Measurements from ENCODE around the gene RNF125.

Gene RNF125

DNA sequence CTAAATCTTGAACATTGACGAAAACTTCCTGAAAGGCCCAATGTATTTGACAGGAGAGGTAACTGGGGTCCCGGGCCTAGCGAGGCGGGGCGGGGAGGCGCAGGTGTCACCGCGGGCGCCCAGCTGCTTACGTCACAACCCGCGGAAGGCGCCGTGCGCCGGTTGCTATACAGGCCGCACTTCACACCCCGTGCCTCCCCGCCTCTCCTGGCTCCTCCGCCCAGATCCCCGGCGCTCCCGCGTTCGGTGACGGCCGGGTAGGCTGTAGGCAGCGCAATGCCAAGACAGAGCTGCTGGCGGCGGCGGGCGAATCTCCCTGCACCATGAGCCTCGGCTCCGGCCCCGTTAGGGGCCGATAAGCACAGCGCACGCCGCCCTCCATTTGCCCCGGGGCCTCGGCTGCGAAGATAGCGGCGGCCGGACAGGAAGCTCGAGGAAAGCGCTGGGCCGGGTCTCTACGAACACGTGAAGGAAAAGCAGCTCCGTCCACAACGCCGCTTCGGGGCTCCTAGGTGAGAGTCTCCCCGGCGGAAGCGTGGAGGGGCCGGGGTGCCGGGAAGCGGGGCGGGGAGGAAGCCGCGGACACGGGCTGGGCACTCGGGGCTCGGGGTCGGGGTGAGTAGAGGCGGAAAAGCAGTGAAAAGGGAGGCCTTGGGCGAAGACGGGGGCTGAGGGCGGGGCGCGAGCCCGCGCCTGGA is 73.2 kb downstream of the RNF125 start, which contains the start of gene RNF138:
TSS of gene RNF138 (plus strand) at position 151 of the 698 bp plus-strand sequence. CDS start 903 bp downstream, outside the sequence.
- FAIRE-seq: no peak

DNA sequence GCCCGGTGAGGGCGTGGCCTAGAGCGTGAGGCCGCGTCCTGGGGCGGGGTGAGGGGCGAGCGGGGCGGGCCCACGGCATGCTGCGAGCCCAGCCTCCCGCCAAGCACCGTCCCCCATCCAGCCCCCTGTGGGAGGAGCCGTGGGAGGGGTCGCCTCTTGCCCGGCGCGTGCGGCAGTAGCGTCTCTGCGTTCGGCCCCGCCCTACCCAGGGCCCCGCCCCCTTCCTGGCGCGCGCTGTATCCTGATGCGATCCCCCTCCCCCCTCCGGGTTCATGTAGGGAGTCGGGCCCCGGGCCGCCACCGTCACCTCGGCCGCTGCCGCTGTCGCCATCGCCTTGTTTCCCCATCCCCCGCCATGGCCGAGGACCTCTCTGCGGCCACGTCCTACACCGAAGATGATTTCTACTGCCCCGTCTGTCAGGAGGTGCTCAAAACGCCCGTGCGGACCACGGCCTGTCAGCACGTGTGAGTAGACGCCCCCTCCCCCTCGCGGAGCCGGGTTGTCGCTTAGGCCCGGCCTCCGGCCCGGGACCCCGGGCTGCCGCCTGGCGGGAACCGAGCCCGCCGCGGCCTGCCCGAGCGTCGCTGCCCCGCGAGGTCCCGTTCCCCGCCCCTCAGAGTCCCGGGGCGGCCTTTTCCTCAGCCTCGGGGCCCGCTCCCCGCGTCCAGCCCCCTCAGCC is 73.9 kb downstream of the RNF125 start:
- FAIRE-seq: no peak

DNA sequence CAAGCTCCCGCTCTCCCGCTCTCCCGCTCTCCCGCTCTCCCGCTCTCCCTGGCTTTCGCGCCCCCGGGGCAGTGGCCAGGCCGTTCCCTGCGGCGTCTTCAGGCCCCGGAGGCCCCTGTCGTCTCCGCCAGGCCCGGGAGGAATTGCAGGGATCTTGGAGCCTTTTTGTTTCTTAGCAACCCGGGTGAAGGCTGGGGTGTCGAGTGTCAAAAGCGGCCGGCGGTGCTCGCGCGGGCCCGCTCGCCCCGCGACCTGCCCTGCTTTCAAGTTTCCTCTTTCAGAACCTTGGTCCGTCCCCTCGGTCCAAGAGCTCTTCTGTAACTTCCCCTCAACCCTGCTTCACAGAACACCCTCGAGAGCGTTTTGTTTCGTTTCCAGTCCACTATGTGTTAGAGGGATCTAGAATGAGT is 74.5 kb downstream of the RNF125 start:
- no peak for FAIRE-seq

DNA sequence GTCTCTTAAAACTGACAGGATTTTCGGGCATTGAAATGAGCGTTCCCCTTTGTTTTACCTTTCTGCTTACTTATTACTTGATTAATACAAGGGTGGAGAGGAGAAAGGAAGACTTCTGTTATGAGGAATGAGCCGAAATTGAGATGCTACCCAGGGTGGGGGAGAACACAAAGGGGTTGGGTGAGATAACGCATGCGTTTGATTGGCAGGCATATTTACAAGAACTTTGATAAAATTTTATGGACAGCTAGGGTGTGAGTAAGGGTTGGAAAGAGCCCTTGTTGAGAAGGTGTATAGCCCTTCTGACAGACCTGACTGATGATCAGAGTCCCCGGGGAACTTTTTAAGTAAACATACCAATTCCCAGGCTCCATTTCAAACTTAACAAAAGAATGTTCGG is 74.9 kb downstream of the RNF125 start:
- FAIRE-seq: no peak

DNA sequence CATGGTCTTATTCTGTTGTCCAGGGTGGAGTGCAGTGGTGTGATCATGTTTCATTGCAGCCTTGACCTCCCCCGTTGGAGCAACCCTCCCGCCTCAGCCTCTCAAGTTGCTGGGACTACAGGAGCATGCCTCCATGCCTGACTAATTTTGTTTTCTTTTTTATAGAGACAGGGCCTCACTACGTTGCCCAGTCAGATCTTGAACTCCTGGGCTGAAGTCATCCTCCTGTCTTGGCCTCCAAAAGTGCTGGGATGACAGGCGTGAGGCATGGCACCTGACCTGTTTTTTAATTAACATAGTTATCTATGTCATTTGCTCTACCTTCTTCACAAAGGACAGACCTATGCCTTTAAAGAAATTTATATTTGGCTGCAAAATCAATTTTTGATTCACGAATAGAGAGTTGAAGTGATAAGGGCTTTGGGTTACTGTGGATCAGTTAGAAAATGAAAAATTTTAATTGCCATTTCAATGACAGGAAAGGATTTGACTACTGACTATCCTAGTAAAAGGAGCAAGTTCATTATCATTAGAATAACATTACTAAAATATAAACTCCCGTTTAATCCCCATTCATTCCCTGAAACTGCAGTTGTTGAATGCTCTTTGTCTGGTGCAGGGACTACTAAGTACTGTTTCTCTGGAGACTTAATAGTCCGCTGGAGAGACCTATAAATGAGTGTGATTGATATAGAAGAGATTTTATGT is 76.7 kb downstream of the RNF125 start:
- FAIRE-seq: no peak

DNA sequence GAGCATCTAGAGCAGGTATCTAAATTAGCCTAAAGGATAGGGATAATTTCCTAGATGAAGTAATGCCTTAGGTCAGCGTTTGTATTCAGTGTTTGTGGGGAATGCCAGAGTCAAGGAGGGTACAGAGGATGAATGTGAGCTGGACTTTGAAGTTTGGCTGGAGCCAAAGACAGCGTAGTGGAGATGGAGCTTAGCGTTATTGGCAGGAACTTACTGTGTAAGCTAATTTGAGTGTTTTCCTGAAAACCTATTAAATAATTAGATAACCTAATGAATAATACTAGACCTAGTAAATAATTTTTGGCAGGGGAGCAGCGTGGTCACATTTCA is 77.2 kb downstream of the RNF125 start:
- FAIRE-seq: no peak

DNA sequence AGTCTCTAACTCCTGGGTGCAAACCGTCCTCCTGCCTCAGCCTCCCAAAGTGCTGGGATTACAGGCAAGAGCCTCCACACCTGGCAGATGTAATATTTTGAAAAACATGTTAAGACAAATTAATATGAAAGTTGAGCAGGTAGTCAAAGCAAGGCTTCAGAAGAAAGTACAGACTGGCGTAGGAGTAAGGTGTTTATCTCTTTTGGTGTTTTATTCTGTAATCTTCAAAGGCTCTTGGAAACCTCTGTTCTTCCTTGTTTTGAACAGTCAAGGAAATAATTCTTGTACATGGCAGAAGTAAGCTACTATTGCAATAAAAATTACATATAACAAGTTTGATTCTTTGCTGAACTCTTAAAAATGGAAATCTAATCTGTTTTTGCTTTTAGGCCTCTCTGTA is 78.3 kb downstream of the RNF125 start:
- FAIRE-seq: no peak

DNA sequence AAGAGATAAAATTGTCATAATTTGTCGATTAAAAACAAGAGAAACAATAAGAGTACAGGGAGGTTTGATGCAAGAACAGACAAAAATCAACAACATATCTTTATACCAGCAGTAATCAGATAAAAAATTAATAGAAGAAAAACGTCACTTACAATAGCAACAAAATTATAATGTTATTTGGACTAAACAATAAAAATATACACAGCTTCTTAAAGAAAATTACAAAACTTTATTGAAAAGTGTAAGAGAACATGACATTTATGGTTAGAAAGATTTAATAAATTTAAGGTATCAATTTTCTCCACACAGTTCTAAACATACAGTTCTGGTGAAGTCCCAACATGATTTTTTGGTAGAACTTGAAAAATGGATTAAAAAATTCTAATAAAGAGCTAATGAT is 85.9 kb downstream of the RNF125 start:
- FAIRE-seq: no peak

DNA sequence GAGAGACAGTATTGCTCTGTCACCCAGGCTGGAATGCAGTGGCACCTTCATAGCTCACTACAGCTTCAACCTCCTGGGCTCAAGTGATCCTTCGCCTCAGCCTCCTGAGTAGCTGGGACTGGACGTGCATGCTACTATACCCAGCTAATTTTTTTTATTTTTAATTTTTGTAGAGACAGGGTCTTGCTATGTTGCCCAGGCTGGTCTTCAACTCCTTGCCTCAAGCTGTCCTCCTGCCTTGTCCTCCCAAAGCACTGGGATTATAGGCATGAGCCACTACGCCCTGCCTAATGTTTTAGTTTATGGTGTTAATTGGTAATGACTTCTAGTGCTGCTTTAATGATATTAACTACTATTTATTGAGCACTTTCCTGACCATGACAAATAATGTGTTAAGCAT is 91.4 kb downstream of the RNF125 start:
- no peak for FAIRE-seq

DNA sequence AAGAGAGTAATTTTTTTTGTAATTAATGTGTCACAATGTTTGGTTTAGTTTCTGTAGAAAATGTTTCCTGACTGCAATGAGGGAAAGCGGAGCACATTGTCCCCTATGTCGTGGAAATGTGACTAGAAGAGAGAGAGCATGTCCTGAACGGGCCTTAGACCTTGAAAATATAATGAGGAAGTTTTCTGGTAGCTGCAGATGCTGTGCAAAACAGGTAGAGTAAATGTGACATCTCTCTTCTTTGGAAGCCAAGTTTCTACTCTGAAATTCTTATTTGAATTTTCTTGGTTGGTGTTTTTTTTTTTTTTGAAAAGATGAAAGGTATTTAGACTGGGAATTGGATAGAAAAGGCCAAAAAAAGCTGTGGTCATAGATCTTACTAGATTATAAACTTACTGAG is 93.1 kb downstream of the RNF125 start:
- FAIRE-seq: no peak

DNA sequence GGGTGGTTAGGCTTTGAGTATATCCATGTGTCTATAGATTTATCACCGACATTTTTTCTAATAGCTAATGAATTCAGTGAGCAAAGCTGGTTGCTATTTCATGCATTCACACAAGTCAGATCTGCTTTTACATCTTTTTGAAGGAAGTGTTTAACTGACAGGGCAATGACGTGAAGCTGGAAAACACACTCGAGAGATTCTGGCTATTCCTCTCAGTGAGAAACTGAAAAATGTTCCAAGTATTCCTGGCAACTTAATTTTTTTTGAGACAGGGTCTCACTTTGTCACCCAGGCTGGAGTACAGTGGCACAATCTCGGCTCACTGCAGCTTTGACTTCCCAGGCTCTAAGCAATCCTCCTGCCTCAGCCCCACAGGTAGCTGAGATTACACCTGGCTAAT is 94.2 kb downstream of the RNF125 start:
- no peak for FAIRE-seq

DNA sequence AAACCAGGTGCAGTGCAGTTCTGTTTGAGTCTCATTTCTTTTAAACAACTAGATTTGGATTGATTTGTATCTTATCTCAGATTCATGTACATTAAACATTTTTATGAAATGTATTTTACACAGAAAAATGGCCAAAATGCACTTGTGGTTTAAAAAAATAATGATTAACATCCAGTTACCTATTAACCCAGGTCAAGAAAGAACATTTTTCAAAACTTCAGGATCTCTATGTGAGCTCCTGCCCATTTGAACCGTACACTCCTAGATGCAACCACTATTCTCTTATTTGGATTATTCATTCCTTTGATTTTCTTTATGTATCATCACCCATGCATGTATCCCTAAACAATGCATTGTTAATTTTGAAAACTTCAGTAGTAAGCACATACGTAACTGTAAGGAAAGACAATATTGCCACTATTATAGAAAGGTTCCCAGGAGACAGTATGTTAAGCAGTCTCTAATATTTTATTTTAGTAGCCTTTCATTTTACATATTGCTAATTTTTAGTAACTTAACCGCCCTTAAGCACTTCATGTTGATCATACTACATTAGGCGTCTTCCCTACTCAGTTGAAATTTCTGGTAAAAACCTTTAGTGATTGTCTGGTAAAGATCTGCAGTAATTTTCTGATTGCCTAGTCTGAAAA is 95.8 kb downstream of the RNF125 start:
- FAIRE-seq: no peak

DNA sequence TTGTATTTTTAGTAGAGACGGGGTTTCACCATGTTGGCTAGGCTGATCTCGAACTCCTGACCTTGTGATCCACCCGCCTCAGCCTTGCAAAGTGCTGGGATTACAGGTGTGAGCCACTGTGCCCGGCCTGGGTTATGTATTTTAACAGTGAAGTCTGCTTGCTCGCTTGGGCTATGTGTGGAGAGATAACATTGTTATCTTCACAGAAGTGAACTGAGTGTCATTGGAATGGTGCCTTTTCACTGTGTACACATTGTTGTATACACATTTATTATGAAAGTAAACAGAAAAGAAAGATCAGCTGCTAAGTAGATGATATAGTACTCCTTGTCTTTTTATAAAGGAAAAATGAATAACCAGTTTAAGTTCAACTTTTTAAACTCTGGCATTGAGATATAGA is 103.4 kb downstream of the RNF125 start:
- no peak for FAIRE-seq

Measured in islet of Langerhans (tissue), 1 donor.